ENCODE data around the gene PHACTR1. TPM values are rescaled to one million over a fixed set of nuclear protein-coding genes. Genes with fewer than 3 reads are reported as not detected.

PHACTR1 gene
- total and polyA plus RNA-seq, 9 of the 15 experiments (the other 6 are each of a cell fraction or from before 2014, with no cell fraction given): 11.5 to 32.6 (median 22.0) TPM

- FAIRE-seq (no peak), DNase-seq (ENCODE audit: extremely low read depth in 1 of 4, low spot score in 3 of 4) (no peak), ATAC-seq (no peak)
- H3K27me3 ChIP-seq (ENCODE audit: control insufficient read depth in 2 of 2, insufficient read depth in 2 of 2, low read length in 2 of 2): 0 out of 5 replicates have a peak, but pooled peaks cover 0 to 3% of the 10 kb centered on the region in 2 experiments
- no peaks in the 10 kb centered on the region for H3K36me3 ChIP-seq (ENCODE audit: control insufficient read depth, insufficient read depth, low read length)
- no peaks in the 10 kb centered on the region for H4K20me1 ChIP-seq (replicated peaks; ENCODE audit: control insufficient read depth, insufficient read depth, low read length)
- TF ChIP-seq ETV1 (tag; conservative IDR thresholded peaks at IDR 0.05; ENCODE audit: low read depth): no peak
- no peak overlapping the region for H3K9ac ChIP-seq (ENCODE audit: insufficient read depth in 1 of 2, low read depth in 2 of 2, low read length in 2 of 2)
- no peaks in the 10 kb centered on the region for H3K4me1 ChIP-seq (replicated peaks in 1 of 2; ENCODE audit: control insufficient read depth in 2 of 2, insufficient read depth in 2 of 2, low read length in 2 of 2)
- intact Hi-C loops (cut with micrococcal nuclease): no loop called here
- no TSS peak for BruUV-seq (replicated peaks)
- ChIA-PET CTCF (ENCODE audit: low intra/inter-chr PET ratio) (no interaction called here), POLR2A (interaction anchor here (0.6 kb wide), 1 partner anchor 8 kb away, joined by 3 read pairs; no protein-coding TSS in a partner anchor)
- no peak overlapping the region for H2AFZ ChIP-seq (ENCODE audit: low read depth, low read length)
- H3K9me3 ChIP-seq (replicated peaks; ENCODE audit: control insufficient read depth, insufficient read depth, low read depth, low read length): peaks cover 4% of the 10 kb centered on the region
- no peaks in the 10 kb centered on the region for H3K9me1 ChIP-seq (ENCODE audit: control insufficient read depth, insufficient read depth, low read length)
- H3K4me3 ChIP-seq: no peak overlapping the region
- no peaks in the 10 kb centered on the region for H3K79me2 ChIP-seq (ENCODE audit: control insufficient read depth, insufficient read depth, low read length)
- H3K4me2 ChIP-seq (ENCODE audit: insufficient read depth, low read length): no peak overlapping the region
- no peak overlapping the region for H3K27ac ChIP-seq (ENCODE audit: extremely low read depth, low read depth, low read length)
- WGBS (ENCODE audit: insufficient coverage, low coverage, missing lambda C conversion rate): 0% methylated on average over 8 of the region's 8 CpGs
- in situ Hi-C loops (cut with MboI): no loop called here
These were observed 170.6 kb downstream of the PHACTR1 start for GRCh38 chr6:12886961-12887775.

- in situ Hi-C loops (cut with MboI) (loop anchor here (10.0 kb wide), 1 partner anchor 1305 kb away; no protein-coding TSS in a partner anchor), intact Hi-C loops (cut with micrococcal nuclease) (loop anchor here (5.0 kb wide), 1 partner anchor 1303 kb away; no protein-coding TSS in a partner anchor)
- FAIRE-seq: peak; percentile 46
- Histone ChIP-seq H3K36me3 (ENCODE audit: control insufficient read depth, insufficient read depth, low read length) (no peaks in the 10 kb centered on the region), H3K9ac (ENCODE audit: insufficient read depth in 1 of 2, low read depth in 2 of 2, low read length in 2 of 2) (no peak overlapping the region), H2AFZ (ENCODE audit: low read depth, low read length) (no peak overlapping the region), H4K20me1 (replicated peaks; ENCODE audit: control insufficient read depth, insufficient read depth, low read length) (no peaks in the 10 kb centered on the region), H3K9me3 (replicated peaks; ENCODE audit: control insufficient read depth, insufficient read depth, low read depth, low read length) (peaks cover 4% of the 10 kb centered on the region), H3K9me1 (ENCODE audit: control insufficient read depth, insufficient read depth, low read length) (no peaks in the 10 kb centered on the region), H3K4me1 (replicated peaks in 1 of 2; ENCODE audit: control insufficient read depth in 2 of 2, insufficient read depth in 2 of 2, low read length in 2 of 2) (no peaks in the 10 kb centered on the region), H3K27me3 (ENCODE audit: control insufficient read depth in 2 of 2, insufficient read depth in 2 of 2, low read length in 2 of 2) (no peaks in the 10 kb centered on the region), H3K4me2 (ENCODE audit: insufficient read depth, low read length) (no peak overlapping the region), H3K79me2 (ENCODE audit: control insufficient read depth, insufficient read depth, low read length) (no peaks in the 10 kb centered on the region), H3K4me3 (no peak overlapping the region), H3K27ac (ENCODE audit: extremely low read depth, low read depth, low read length) (no peak overlapping the region)
- ChIA-PET CTCF (ENCODE audit: low intra/inter-chr PET ratio) (no interaction called here), POLR2A (no interaction called here)
- 1% methylated on average over 9 of the region's 9 CpGs for WGBS (ENCODE audit: insufficient coverage, low coverage, missing lambda C conversion rate)
- peak; percentile 85 for ATAC-seq
- BruUV-seq (replicated peaks): no TSS peak
- DNase-seq (ENCODE audit: extremely low read depth in 1 of 4, low spot score in 3 of 4): peak; percentile 40 to 62 (median 56)
- TF ChIP-seq NCOR1 (IDR thresholded peaks at IDR 0.05) (no peak), NCOA6 (IDR thresholded peaks at IDR 0.05) (no peak), ELF4 (CRISPR knock-in tag; IDR thresholded peaks at IDR 0.05) (no peak), FOXK2 (conservative IDR thresholded peaks at IDR 0.05 in 1 of 2, IDR thresholded peaks at IDR 0.05 in 1 of 2; ENCODE audit: low read depth in 2 of 2) (no peak), ZBTB2 (IDR thresholded peaks at IDR 0.05) (no peak), BMI1 (IDR thresholded peaks at IDR 0.05; ENCODE audit: low read length) (no peak), ELF2 (CRISPR knock-in tag; IDR thresholded peaks at IDR 0.05) (no peak), CBX8 (IDR thresholded peaks at IDR 0.05; ENCODE audit: borderline replicate concordance, extremely low read depth, low read depth, low read length, poor library complexity, severe bottlenecking) (no peak), ETV1 (tag; conservative IDR thresholded peaks at IDR 0.05; ENCODE audit: low read depth) (no peak), USF2 (CRISPR knock-in tag; IDR thresholded peaks at IDR 0.05) (no peak), NEUROD1 (IDR thresholded peaks at IDR 0.05; ENCODE audit: borderline replicate concordance, low read depth, low read length, partially characterized antibody) (no peak)
These were observed 173.7 kb downstream of the PHACTR1 start for GRCh38 chr6:12890171-12890790.
